GM23338 (cell line): ENCODE data around the gene ADGRD1. TPM values are rescaled to one million over a fixed set of nuclear protein-coding genes. Genes with fewer than 3 reads are reported as not detected.

Experiments used
- ATAC-seq: fragments of 200-7000 bp; cut with Tn5 transposase; 3 replicates; pipeline ENCODE4 v1.9.1; 2020
- DNase-seq: peaks from one replicate; pipeline ENCODE4 v3.0.0-alpha.2; 2015; ENCODE audit warnings: low spot score
- H2AFZ ChIP-seq: fragments of 200-600 bp; sonication (generic); 2 replicates; pipeline ENCODE4 v1.8.0; 2016; ENCODE audit warnings: antibody characterized with exemption, mild to moderate bottlenecking, moderate library complexity
- H3F3A ChIP-seq: fragments of 200-600 bp; sonication (generic); replicated peaks from 2 replicates; pipeline ENCODE4 v1.8.0; 2017; ENCODE audit warnings: antibody characterized with exemption, mixed run types, low read depth
- H3K27ac ChIP-seq: fragments of 200-600 bp; sonication (generic); 2 replicates; pipeline ENCODE4 v1.6.1; 2016; ENCODE audit warnings: low read depth
- H3K27me3 ChIP-seq: fragments of 200-600 bp; sonication (generic); 2 replicates; pipeline ENCODE4 v1.8.0; 2016; ENCODE audit warnings: mild to moderate bottlenecking, mixed run types, moderate library complexity; ENCODE audit not compliant: insufficient read depth
- H3K36me3 ChIP-seq: fragments of 200-600 bp; sonication (generic); 2 replicates; pipeline ENCODE4 v1.8.0; 2016; ENCODE audit warnings: mild to moderate bottlenecking; ENCODE audit not compliant: insufficient read depth
- H3K4me1 ChIP-seq: fragments of 200-600 bp; sonication (generic); 2 replicates; pipeline ENCODE4 v1.8.0; 2016; ENCODE audit warnings: mild to moderate bottlenecking, moderate library complexity; ENCODE audit not compliant: insufficient read depth
- H3K4me2 ChIP-seq: fragments of 200-600 bp; sonication (generic); 2 replicates; pipeline ENCODE4 v1.7.1; 2017; ENCODE audit warnings: mixed run types
- H3K4me3 ChIP-seq: fragments of 200-600 bp; sonication (generic); 2 replicates; pipeline ENCODE4 v1.6.1; 2016; ENCODE audit warnings: mixed run types
- H3K79me2 ChIP-seq: fragments of 200-600 bp; sonication (generic); replicated peaks from 2 replicates; pipeline ENCODE4 v1.8.0; 2017; ENCODE audit warnings: mild to moderate bottlenecking; ENCODE audit not compliant: insufficient read depth
- H3K9me2 ChIP-seq: fragments of 200-600 bp; sonication (generic); 2 replicates; pipeline ENCODE4 v1.8.0; 2017; ENCODE audit not compliant: insufficient read depth
- H4K20me1 ChIP-seq: fragments of 200-600 bp; sonication (generic); replicated peaks from 2 replicates; pipeline ENCODE4 v1.8.0; 2017; ENCODE audit warnings: mild to moderate bottlenecking; ENCODE audit not compliant: insufficient read depth
- H3K27ac Mint-ChIP-seq: 2 replicates; pipeline ENCODE4 v1.8.0; 2020; ENCODE audit warnings: inconsistent platforms, mild to moderate bottlenecking, moderate library complexity, mixed read lengths
- H3K27me3 Mint-ChIP-seq: 3 replicates; pipeline ENCODE4 v1.8.0; 2022; ENCODE audit warnings: low read depth, mild to moderate bottlenecking, moderate library complexity, mixed read lengths, inconsistent platforms; ENCODE audit not compliant: insufficient read depth, poor library complexity
- H3K36me3 Mint-ChIP-seq: 3 replicates; pipeline ENCODE4 v1.8.0; 2021; ENCODE audit warnings: low read depth, mild to moderate bottlenecking, inconsistent platforms, moderate library complexity, mixed read lengths
- H3K4me1 Mint-ChIP-seq: 3 replicates; pipeline ENCODE4 v1.8.0; 2020; ENCODE audit warnings: mild to moderate bottlenecking, inconsistent platforms, mixed read lengths
- H3K4me3 Mint-ChIP-seq: 3 replicates; pipeline ENCODE4 v1.8.0; 2021; ENCODE audit warnings: moderate library complexity, mild to moderate bottlenecking, inconsistent platforms, mixed read lengths
- H3K9me3 Mint-ChIP-seq: 3 replicates; pipeline ENCODE4 v1.8.0; 2020; ENCODE audit warnings: moderate library complexity, mild to moderate bottlenecking, inconsistent platforms, mixed read lengths
- CREB1 ChIP-seq: fragments of 250-450 bp; sonication (Bioruptor Pico); IDR thresholded peaks from 2 replicates; pipeline ENCODE4 v1.5.0; 2020; ENCODE audit warnings: low read depth, mild to moderate bottlenecking, moderate library complexity
- ETS1 ChIP-seq: IDR thresholded peaks from 2 replicates; pipeline ENCODE4 v1.6.1; 2016; ENCODE audit warnings: antibody characterized with exemption
- EZH2 ChIP-seq: fragments of 200-600 bp; sonication (generic); IDR thresholded peaks from one replicate; pipeline ENCODE4 v1.8.0; 2017; ENCODE audit warnings: antibody characterized with exemption, mild to moderate bottlenecking, low read depth; ENCODE audit not compliant: unreplicated experiment
- EZH2phosphoT487 ChIP-seq: fragments of 200-600 bp; sonication (generic); IDR thresholded peaks from one replicate; pipeline ENCODE4 v1.8.1; 2018; ENCODE audit warnings: antibody characterized with exemption; ENCODE audit not compliant: unreplicated experiment
- JUNB ChIP-seq: IDR thresholded peaks from one replicate; pipeline ENCODE4 v1.6.1; 2016; ENCODE audit warnings: antibody characterized with exemption; ENCODE audit not compliant: unreplicated experiment
- NANOG ChIP-seq: IDR thresholded peaks from 2 replicates; pipeline ENCODE4 v1.6.1; 2016; ENCODE audit warnings: antibody characterized with exemption, borderline replicate concordance
- POLR2AphosphoS5 ChIP-seq: IDR thresholded peaks from 2 replicates; pipeline ENCODE4 v1.6.1; 2016; ENCODE audit warnings: antibody characterized with exemption, low read depth
- STAT1 ChIP-seq: IDR thresholded peaks from one replicate; pipeline ENCODE4 v1.6.1; 2016; ENCODE audit warnings: antibody characterized with exemption; ENCODE audit not compliant: unreplicated experiment
- ZNF114 ChIP-seq: fragments of 250-450 bp; sonication (Bioruptor Pico); IDR thresholded peaks from 2 replicates; pipeline ENCODE4 v1.5.0; 2020; ENCODE audit warnings: mild to moderate bottlenecking, moderate library complexity
- ZNF331 ChIP-seq: fragments of 250-450 bp; sonication (Bioruptor Pico); IDR thresholded peaks from 2 replicates; pipeline ENCODE4 v1.5.0; 2020; ENCODE audit warnings: low read depth, mild to moderate bottlenecking, moderate library complexity
- polyA plus RNA-seq: library from polyadenylated mRNA; unstranded; fragments of >200 nt; fragmentation: Nextera tagmentation; extraction: Ambion mirVana; gene quantifications from 2 replicates; pipeline ENCODE4 v1.2.1, GENCODE V29; 2016
- total RNA-seq: library from RNA; depleted of rRNA; stranded (reverse); fragments of >200 nt; shearing (Covaris generic); gene quantifications from 2 replicates; pipeline ENCODE4 v1.2.3, GENCODE V29; 2014
- TF ChIP-seq, protein P1 (sequence below): fragments of 250-450 bp; sonication (Bioruptor Pico); IDR thresholded peaks from 2 replicates; pipeline ENCODE4 v1.5.0; 2020; ENCODE audit warnings: mild to moderate bottlenecking, moderate library complexity
- TF ChIP-seq, protein P2 (sequence below), 2 experiments: fragments of 200-600 bp in 1 of 2; sonication (generic) in 1 of 2; conservative IDR thresholded peaks; 2 replicates each; pipeline versions ENCODE4 v1.5.1 to v1.6.1; 2016 to 2017; ENCODE audit warnings: antibody characterized with exemption in 2 of 2, low read depth in 2 of 2, mild to moderate bottlenecking in 2 of 2, moderate library complexity in 1 of 2
- TF ChIP-seq, protein P3 (sequence below): IDR thresholded peaks from one replicate; pipeline ENCODE4 v1.6.1; 2018; ENCODE audit warnings: antibody characterized with exemption; ENCODE audit not compliant: unreplicated experiment

Gene ADGRD1
- total and polyA plus RNA-seq, 2 experiments from 2014 or later: 1.4 TPM; not detected in 1

GRCh38 chr12:131065279-131065678, 111.6 kb downstream of the ADGRD1 start:
- H3F3A ChIP-seq: no peaks in the 10 kb centered on the region
- no peaks in the 10 kb centered on the region; the same call in 1 of the 3 replicates for H3K9me3 Mint-ChIP-seq
- TF ChIP-seq EZH2: no peak
- TF ChIP-seq NANOG: no peak
- no peak for TF ChIP-seq EZH2phosphoT487
- TF ChIP-seq STAT1: no peak
- TF ChIP-seq JUNB: no peak
- TF ChIP-seq, protein P1, sequence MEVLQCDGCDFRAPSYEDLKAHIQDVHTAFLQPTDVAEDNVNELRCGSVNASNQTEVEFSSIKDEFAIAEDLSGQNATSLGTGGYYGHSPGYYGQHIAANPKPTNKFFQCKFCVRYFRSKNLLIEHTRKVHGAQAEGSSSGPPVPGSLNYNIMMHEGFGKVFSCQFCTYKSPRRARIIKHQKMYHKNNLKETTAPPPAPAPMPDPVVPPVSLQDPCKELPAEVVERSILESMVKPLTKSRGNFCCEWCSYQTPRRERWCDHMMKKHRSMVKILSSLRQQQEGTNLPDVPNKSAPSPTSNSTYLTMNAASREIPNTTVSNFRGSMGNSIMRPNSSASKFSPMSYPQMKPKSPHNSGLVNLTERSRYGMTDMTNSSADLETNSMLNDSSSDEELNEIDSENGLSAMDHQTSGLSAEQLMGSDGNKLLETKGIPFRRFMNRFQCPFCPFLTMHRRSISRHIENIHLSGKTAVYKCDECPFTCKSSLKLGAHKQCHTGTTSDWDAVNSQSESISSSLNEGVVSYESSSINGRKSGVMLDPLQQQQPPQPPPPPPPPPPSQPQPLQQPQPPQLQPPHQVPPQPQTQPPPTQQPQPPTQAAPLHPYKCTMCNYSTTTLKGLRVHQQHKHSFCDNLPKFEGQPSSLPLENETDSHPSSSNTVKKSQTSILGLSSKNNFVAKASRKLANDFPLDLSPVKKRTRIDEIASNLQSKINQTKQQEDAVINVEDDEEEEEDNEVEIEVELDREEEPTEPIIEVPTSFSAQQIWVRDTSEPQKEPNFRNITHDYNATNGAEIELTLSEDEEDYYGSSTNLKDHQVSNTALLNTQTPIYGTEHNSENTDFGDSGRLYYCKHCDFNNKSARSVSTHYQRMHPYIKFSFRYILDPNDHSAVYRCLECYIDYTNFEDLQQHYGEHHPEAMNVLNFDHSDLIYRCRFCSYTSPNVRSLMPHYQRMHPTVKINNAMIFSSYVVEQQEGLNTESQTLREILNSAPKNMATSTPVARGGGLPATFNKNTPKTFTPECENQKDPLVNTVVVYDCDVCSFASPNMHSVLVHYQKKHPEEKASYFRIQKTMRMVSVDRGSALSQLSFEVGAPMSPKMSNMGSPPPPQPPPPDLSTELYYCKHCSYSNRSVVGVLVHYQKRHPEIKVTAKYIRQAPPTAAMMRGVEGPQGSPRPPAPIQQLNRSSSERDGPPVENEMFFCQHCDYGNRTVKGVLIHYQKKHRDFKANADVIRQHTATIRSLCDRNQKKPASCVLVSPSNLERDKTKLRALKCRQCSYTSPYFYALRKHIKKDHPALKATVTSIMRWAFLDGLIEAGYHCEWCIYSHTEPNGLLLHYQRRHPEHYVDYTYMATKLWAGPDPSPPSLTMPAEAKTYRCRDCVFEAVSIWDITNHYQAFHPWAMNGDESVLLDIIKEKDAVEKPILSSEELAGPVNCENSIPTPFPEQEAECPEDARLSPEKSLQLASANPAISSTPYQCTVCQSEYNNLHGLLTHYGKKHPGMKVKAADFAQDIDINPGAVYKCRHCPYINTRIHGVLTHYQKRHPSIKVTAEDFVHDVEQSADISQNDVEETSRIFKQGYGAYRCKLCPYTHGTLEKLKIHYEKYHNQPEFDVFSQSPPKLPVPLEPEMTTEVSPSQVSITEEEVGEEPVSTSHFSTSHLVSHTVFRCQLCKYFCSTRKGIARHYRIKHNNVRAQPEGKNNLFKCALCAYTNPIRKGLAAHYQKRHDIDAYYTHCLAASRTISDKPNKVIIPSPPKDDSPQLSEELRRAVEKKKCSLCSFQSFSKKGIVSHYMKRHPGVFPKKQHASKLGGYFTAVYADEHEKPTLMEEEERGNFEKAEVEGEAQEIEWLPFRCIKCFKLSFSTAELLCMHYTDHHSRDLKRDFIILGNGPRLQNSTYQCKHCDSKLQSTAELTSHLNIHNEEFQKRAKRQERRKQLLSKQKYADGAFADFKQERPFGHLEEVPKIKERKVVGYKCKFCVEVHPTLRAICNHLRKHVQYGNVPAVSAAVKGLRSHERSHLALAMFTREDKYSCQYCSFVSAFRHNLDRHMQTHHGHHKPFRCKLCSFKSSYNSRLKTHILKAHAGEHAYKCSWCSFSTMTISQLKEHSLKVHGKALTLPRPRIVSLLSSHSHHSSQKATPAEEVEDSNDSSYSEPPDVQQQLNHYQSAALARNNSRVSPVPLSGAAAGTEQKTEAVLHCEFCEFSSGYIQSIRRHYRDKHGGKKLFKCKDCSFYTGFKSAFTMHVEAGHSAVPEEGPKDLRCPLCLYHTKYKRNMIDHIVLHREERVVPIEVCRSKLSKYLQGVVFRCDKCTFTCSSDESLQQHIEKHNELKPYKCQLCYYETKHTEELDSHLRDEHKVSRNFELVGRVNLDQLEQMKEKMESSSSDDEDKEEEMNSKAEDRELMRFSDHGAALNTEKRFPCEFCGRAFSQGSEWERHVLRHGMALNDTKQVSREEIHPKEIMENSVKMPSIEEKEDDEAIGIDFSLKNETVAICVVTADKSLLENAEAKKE: no peak
- no peak for TF ChIP-seq CREB1 (CRISPR knock-in tag)
- TF ChIP-seq ZNF331 (CRISPR knock-in tag): no peak
- TF ChIP-seq POLR2AphosphoS5: no peak
- TF ChIP-seq ZNF114 (CRISPR knock-in tag): no peak
- TF ChIP-seq, protein P2, sequence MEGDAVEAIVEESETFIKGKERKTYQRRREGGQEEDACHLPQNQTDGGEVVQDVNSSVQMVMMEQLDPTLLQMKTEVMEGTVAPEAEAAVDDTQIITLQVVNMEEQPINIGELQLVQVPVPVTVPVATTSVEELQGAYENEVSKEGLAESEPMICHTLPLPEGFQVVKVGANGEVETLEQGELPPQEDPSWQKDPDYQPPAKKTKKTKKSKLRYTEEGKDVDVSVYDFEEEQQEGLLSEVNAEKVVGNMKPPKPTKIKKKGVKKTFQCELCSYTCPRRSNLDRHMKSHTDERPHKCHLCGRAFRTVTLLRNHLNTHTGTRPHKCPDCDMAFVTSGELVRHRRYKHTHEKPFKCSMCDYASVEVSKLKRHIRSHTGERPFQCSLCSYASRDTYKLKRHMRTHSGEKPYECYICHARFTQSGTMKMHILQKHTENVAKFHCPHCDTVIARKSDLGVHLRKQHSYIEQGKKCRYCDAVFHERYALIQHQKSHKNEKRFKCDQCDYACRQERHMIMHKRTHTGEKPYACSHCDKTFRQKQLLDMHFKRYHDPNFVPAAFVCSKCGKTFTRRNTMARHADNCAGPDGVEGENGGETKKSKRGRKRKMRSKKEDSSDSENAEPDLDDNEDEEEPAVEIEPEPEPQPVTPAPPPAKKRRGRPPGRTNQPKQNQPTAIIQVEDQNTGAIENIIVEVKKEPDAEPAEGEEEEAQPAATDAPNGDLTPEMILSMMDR (conservative IDR thresholded peaks at IDR 0.05; ENCODE audit: low read depth in 2 of 2): no peak
- TF ChIP-seq ETS1: no peak
- TF ChIP-seq, protein P3, sequence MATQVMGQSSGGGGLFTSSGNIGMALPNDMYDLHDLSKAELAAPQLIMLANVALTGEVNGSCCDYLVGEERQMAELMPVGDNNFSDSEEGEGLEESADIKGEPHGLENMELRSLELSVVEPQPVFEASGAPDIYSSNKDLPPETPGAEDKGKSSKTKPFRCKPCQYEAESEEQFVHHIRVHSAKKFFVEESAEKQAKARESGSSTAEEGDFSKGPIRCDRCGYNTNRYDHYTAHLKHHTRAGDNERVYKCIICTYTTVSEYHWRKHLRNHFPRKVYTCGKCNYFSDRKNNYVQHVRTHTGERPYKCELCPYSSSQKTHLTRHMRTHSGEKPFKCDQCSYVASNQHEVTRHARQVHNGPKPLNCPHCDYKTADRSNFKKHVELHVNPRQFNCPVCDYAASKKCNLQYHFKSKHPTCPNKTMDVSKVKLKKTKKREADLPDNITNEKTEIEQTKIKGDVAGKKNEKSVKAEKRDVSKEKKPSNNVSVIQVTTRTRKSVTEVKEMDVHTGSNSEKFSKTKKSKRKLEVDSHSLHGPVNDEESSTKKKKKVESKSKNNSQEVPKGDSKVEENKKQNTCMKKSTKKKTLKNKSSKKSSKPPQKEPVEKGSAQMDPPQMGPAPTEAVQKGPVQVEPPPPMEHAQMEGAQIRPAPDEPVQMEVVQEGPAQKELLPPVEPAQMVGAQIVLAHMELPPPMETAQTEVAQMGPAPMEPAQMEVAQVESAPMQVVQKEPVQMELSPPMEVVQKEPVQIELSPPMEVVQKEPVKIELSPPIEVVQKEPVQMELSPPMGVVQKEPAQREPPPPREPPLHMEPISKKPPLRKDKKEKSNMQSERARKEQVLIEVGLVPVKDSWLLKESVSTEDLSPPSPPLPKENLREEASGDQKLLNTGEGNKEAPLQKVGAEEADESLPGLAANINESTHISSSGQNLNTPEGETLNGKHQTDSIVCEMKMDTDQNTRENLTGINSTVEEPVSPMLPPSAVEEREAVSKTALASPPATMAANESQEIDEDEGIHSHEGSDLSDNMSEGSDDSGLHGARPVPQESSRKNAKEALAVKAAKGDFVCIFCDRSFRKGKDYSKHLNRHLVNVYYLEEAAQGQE: no peak
- H3K27ac ChIP-seq: no peak overlapping the region
- no peak overlapping the region for H2AFZ ChIP-seq
- no peaks in the 10 kb centered on the region for H4K20me1 ChIP-seq
- no peak for DNase-seq
- no peaks in the 10 kb centered on the region for H3K36me3 ChIP-seq
- no peaks in the 10 kb centered on the region for H3K9me2 ChIP-seq
- H3K27ac Mint-ChIP-seq: no peak overlapping the region; the same call in 1 of the 2 replicates
- peaks cover 3% of the 10 kb centered on the region; the same call in 1 of the 3 replicates for H3K4me1 Mint-ChIP-seq
- no peak overlapping the region for H3K4me2 ChIP-seq
- H3K79me2 ChIP-seq: no peaks in the 10 kb centered on the region
- no peaks in the 10 kb centered on the region; the same call in 2 of the 3 replicates for H3K36me3 Mint-ChIP-seq
- no peaks in the 10 kb centered on the region for H3K4me1 ChIP-seq
- no peak overlapping the region for H3K4me3 Mint-ChIP-seq
- no peaks in the 10 kb centered on the region for H3K27me3 ChIP-seq
- peaks cover 6% of the 10 kb centered on the region for H3K27me3 Mint-ChIP-seq
- ATAC-seq: no peak
- H3K4me3 ChIP-seq: no peak overlapping the region
